ENCODE data around the gene EPG5. TPM values are rescaled to one million over a fixed set of nuclear protein-coding genes. Genes with fewer than 3 reads are reported as not detected.

The EPG5 gene
- polyA plus RNA-seq, 1 donor from 2014 or later, result 18.0 TPM

- H3K9me2 ChIP-seq (ENCODE audit: insufficient read depth, low read length), result no peaks in the 10 kb centered on the region
- H3K36me3 ChIP-seq (ENCODE audit: insufficient read depth, low read length), result no peaks in the 10 kb centered on the region
These were observed 34.4 kb downstream of the EPG5 start for GRCh38 chr18:45932708-45933107.

GRCh38 chr18:45930963-45931362 lies 36.2 kb downstream of the EPG5 start:
- no peak overlapping the region for H3K27ac ChIP-seq (ENCODE audit: low read length)
- H3K36me3 ChIP-seq (ENCODE audit: insufficient read depth, low read length), result no peaks in the 10 kb centered on the region
- H3K9ac ChIP-seq (ENCODE audit: low read length), result no peak overlapping the region
- no peaks in the 10 kb centered on the region for H4K20me1 ChIP-seq (ENCODE audit: insufficient read depth)
- H3K9me3 ChIP-seq (ENCODE audit: low read length), result no peaks in the 10 kb centered on the region
- no peaks in the 10 kb centered on the region for H3K9me2 ChIP-seq (ENCODE audit: insufficient read depth, low read length)
- H3K27me3 ChIP-seq (ENCODE audit: insufficient read depth, low read depth, low read length), result no peaks in the 10 kb centered on the region
- no peaks in the 10 kb centered on the region for H3F3A ChIP-seq (ENCODE audit: insufficient read depth, low read length, poor library complexity, severe bottlenecking)
- H3K4me2 ChIP-seq (ENCODE audit: low read length), result no peak overlapping the region
- no peak overlapping the region for H2AFZ ChIP-seq (ENCODE audit: low read depth, low read length)
- H3K4me3 ChIP-seq (ENCODE audit: low read length), result no peak overlapping the region
- H3K79me2 ChIP-seq (replicated peaks; ENCODE audit: insufficient read depth, low read length), result no peaks in the 10 kb centered on the region
- no peak for TF ChIP-seq CTCF (IDR thresholded peaks at IDR 0.05; ENCODE audit: poor library complexity, severe bottlenecking)
- TF ChIP-seq EZH2 (IDR thresholded peaks at IDR 0.05; ENCODE audit: borderline replicate concordance, insufficient read depth, low read length, poor library complexity, severe bottlenecking), result no peak
- TF ChIP-seq MXI1 (conservative IDR thresholded peaks at IDR 0.05; ENCODE audit: poor library complexity, severe bottlenecking), result no peak
- TF ChIP-seq RAD21 (conservative IDR thresholded peaks at IDR 0.05), result no peak
- TF ChIP-seq SMC3 (conservative IDR thresholded peaks at IDR 0.05; ENCODE audit: poor library complexity), result no peak
- no peak for TF ChIP-seq REST (IDR thresholded peaks at IDR 0.05; ENCODE audit: borderline replicate concordance)

More at GRCh38 chr18:45932708-45933107, 34.4 kb downstream of the EPG5 start:
- Histone ChIP-seq H3K4me2 (ENCODE audit: low read length) (no peak overlapping the region), H3K9ac (ENCODE audit: low read length) (no peak overlapping the region), H3K27me3 (ENCODE audit: insufficient read depth, low read depth, low read length) (no peaks in the 10 kb centered on the region), H3K27ac (ENCODE audit: low read length) (no peak overlapping the region), H2AFZ (ENCODE audit: low read depth, low read length) (no peak overlapping the region), H3K79me2 (replicated peaks; ENCODE audit: insufficient read depth, low read length) (no peaks in the 10 kb centered on the region), H3K9me3 (ENCODE audit: low read length) (no peaks in the 10 kb centered on the region), H3K4me3 (ENCODE audit: low read length) (no peak overlapping the region), H4K20me1 (ENCODE audit: insufficient read depth) (no peaks in the 10 kb centered on the region), H3F3A (ENCODE audit: insufficient read depth, low read length, poor library complexity, severe bottlenecking) (no peaks in the 10 kb centered on the region)
- TF ChIP-seq RAD21 (conservative IDR thresholded peaks at IDR 0.05), result no peak
- no peak for TF ChIP-seq POLR2AphosphoS5 (IDR thresholded peaks at IDR 0.05)
- no peak for TF ChIP-seq MXI1 (conservative IDR thresholded peaks at IDR 0.05; ENCODE audit: poor library complexity, severe bottlenecking)
- no peak for TF ChIP-seq EZH2 (IDR thresholded peaks at IDR 0.05; ENCODE audit: borderline replicate concordance, insufficient read depth, low read length, poor library complexity, severe bottlenecking)
- no peak for TF ChIP-seq TAF1 (IDR thresholded peaks at IDR 0.05; ENCODE audit: low read depth)
- no peak for TF ChIP-seq EP300 (conservative IDR thresholded peaks at IDR 0.05; ENCODE audit: poor library complexity, severe bottlenecking)
- no peak for TF ChIP-seq REST (IDR thresholded peaks at IDR 0.05; ENCODE audit: borderline replicate concordance)
- no peak for TF ChIP-seq SMC3 (conservative IDR thresholded peaks at IDR 0.05; ENCODE audit: poor library complexity)
- no peak for TF ChIP-seq CTCF (IDR thresholded peaks at IDR 0.05; ENCODE audit: poor library complexity, severe bottlenecking)
